ENCODE data around the gene FHAD1.

FHAD1 gene

GRCh38 chr1:15246960-15247614 lies at the start of gene FHAD1:
Gene FHAD1 (plus strand): TSS chr1:15247223. CDS start chr1:15251785, 4,562 bp downstream.
- DNase-seq: peak in 1 of 6 experiments; percentile 35

- no peak for DNase-seq
Measured at GRCh38 chr1:15197591-15198447, 49.2 kb upstream of the FHAD1 start.

- no peak for DNase-seq
Measured at GRCh38 chr1:15198684-15199083, 48.3 kb upstream of the FHAD1 start.

- DNase-seq: no peak
Measured at GRCh38 chr1:15201221-15201620, 45.8 kb upstream of the FHAD1 start.

GRCh38 chr1:15201849-15202551 lies 45.0 kb upstream of the FHAD1 start:
- DNase-seq: no peak

GRCh38 chr1:15204931-15205330 lies 42.1 kb upstream of the FHAD1 start:
- DNase-seq: no peak

- no peak for DNase-seq
Measured at GRCh38 chr1:15205586-15206346, 41.3 kb upstream of the FHAD1 start.

- DNase-seq: no peak
Measured at GRCh38 chr1:15206418-15207030, 40.5 kb upstream of the FHAD1 start.

- no peak for DNase-seq
Measured at GRCh38 chr1:15207031-15207828, 39.8 kb upstream of the FHAD1 start.

- DNase-seq: no peak
Measured at GRCh38 chr1:15207829-15208429, 39.1 kb upstream of the FHAD1 start.

- DNase-seq: no peak
Measured at GRCh38 chr1:15210651-15211375, 36.2 kb upstream of the FHAD1 start.

- no peak for DNase-seq
Measured at GRCh38 chr1:15211424-15211823, 35.6 kb upstream of the FHAD1 start.

GRCh38 chr1:15212216-15212953 lies 34.6 kb upstream of the FHAD1 start:
- no peak for DNase-seq

- no peak for DNase-seq
Measured at GRCh38 chr1:15212954-15213291, 34.1 kb upstream of the FHAD1 start.

GRCh38 chr1:15213341-15213821 lies 33.6 kb upstream of the FHAD1 start:
- no peak for DNase-seq

- no peak for DNase-seq
Measured at GRCh38 chr1:15214527-15214926, 32.5 kb upstream of the FHAD1 start.

- DNase-seq: no peak
Measured at GRCh38 chr1:15215116-15215515, 31.9 kb upstream of the FHAD1 start.

GRCh38 chr1:15217654-15218053 lies 29.4 kb upstream of the FHAD1 start:
- no peak for DNase-seq
